Stomach (tissue), 4 donors: ENCODE data around the gene OR56B4.

Experiments used
- CTCF ChIP-seq, 7 experiments: fragments of 450-650 bp in 4 of 7; fragments of 200-600 bp in 3 of 7; sonication (generic) in 3 of 7; IDR thresholded peaks; one replicate each; pipeline ENCODE4 v1.5.1; 2016 to 2019; ENCODE audit warnings: antibody characterized with exemption in 7 of 7, control low read depth in 2 of 7, mild to moderate bottlenecking in 1 of 7
- POLR2A ChIP-seq, 4 donors: fragments of 450-650 bp; IDR thresholded peaks; one replicate each; pipeline ENCODE4 v1.6.1; 2016; ENCODE audit warnings: antibody characterized with exemption in 4 of 4, control low read depth in 2 of 4, mild to moderate bottlenecking in 1 of 4, moderate library complexity in 1 of 4

GRCh38 chr11:6127881-6128280, 20.4 kb downstream of the OR56B4 start:
- no peak for TF ChIP-seq POLR2A (IDR thresholded peaks at IDR 0.05)
- TF ChIP-seq CTCF (IDR thresholded peaks at IDR 0.05), result no peak
